Kidney (tissue), 14 donors: ENCODE measurements around the gene HEXD. TPM values are rescaled to one million over a fixed set of nuclear protein-coding genes. Genes with fewer than 3 reads are reported as not detected.
A peak's percentile ranks its signal among the peaks of the same experiment; 100 is the strongest.
"Not testable (repeated sequence)": the region's sequence is repeated elsewhere in the genome, so short reads cannot be mapped to it uniquely, and the experiment has no call there.

Source experiments
- DNase-seq, 5 donors: peaks; one replicate each; pipeline ENCODE4 v3.0.0-alpha.2; 2013 to 2020
- FAIRE-seq: peaks from 2 replicates; lab custom pipeline; 2012; peaks lifted over from hg19 to GRCh38; lab: Jason Lieb, UNC
- H3K27ac ChIP-seq, 2 donors: one replicate each; pipeline ENCODE4 v1.7.0; 2013; ENCODE audit warnings: low read depth in 2 of 2, low read length in 2 of 2, inconsistent platforms in 1 of 2
- H3K27me3 ChIP-seq: one replicate; pipeline ENCODE4 v1.7.1; 2013; ENCODE audit warnings: low read length, inconsistent platforms; ENCODE audit not compliant: control insufficient read depth, insufficient read depth
- H3K36me3 ChIP-seq, 3 donors: one replicate each; pipeline versions ENCODE4 v1.7.0 to v1.7.1; 2013; ENCODE audit warnings: low read length in 3 of 3, control low read depth in 1 of 3, inconsistent platforms in 1 of 3; ENCODE audit not compliant: insufficient read depth in 3 of 3, control insufficient read depth in 2 of 3
- H3K4me1 ChIP-seq, 3 donors: one replicate each; pipeline versions ENCODE4 v1.7.0 to v1.7.1; 2013; ENCODE audit warnings: low read length in 3 of 3, inconsistent platforms in 1 of 3, low read depth in 1 of 3; ENCODE audit not compliant: control insufficient read depth in 2 of 3, insufficient read depth in 2 of 3
- H3K4me3 ChIP-seq, 3 donors: one replicate each; pipeline versions ENCODE4 v1.7.0 to v1.8.1; 2013; ENCODE audit warnings: low read length in 3 of 3, control low read depth in 1 of 3, inconsistent platforms in 1 of 3
- H3K9ac ChIP-seq, 3 donors: one replicate each; pipeline versions ENCODE4 v1.7.0 to v1.7.1; 2013; ENCODE audit warnings: low read length in 3 of 3, control low read depth in 1 of 3, inconsistent platforms in 1 of 3
- H3K9me3 ChIP-seq, 3 donors: one replicate each; pipeline versions ENCODE4 v1.7.0 to v1.7.1; 2013; ENCODE audit warnings: low read length in 3 of 3, control low read depth in 1 of 3, inconsistent platforms in 1 of 3; ENCODE audit not compliant: control insufficient read depth in 2 of 3, insufficient read depth in 1 of 3
- intact Hi-C: fragments of 100-400 bp; cut with DNase I; formaldehyde crosslinking; loops from one replicate; pipeline ENCODE4 v1.11.1; 2022
- polyA plus RNA-seq: library from polyadenylated mRNA; stranded (reverse); fragments of 350-450 nt; fragmentation: Illumina TruSeq; extraction: RNeasy Lipid Tissue Mini Kit (QIAGEN cat#74804); gene quantifications from one replicate; pipeline ENCODE4 v1.2.3, GENCODE V29; 2014; ENCODE audit warnings: low read depth, low replicate concordance; ENCODE audit not compliant: insufficient read depth
- total RNA-seq: library from RNA; stranded (reverse); fragmentation: NEBNext Ultra II Directional; extraction: Animal tissue kit (Norgen Biotek cat#: 25700); gene quantifications from one replicate; pipeline ENCODE4 v1.2.1, GENCODE V29; 2021
- TF ChIP-seq, protein P1 (sequence below): IDR thresholded peaks from 3 replicates; pipeline ENCODE4 v1.5.1; 2012; ENCODE audit warnings: mild to moderate bottlenecking, moderate library complexity, borderline replicate concordance; ENCODE audit not compliant: insufficient read depth; ENCODE audit errors: extremely low read depth
- donor health status: control.
- donor health status: control.
- donor health status: control.
- donor health status: control.
- donor health status: control.
- donor health status: DM: yes; HTN: yes; CAD: no.
- donor health status: Normal renal cell carcinoma (clear cell type).

Gene HEXD
- total and polyA plus RNA-seq, 2 donors from 2014 or later = 39.2 to 42.0 TPM

DNA sequence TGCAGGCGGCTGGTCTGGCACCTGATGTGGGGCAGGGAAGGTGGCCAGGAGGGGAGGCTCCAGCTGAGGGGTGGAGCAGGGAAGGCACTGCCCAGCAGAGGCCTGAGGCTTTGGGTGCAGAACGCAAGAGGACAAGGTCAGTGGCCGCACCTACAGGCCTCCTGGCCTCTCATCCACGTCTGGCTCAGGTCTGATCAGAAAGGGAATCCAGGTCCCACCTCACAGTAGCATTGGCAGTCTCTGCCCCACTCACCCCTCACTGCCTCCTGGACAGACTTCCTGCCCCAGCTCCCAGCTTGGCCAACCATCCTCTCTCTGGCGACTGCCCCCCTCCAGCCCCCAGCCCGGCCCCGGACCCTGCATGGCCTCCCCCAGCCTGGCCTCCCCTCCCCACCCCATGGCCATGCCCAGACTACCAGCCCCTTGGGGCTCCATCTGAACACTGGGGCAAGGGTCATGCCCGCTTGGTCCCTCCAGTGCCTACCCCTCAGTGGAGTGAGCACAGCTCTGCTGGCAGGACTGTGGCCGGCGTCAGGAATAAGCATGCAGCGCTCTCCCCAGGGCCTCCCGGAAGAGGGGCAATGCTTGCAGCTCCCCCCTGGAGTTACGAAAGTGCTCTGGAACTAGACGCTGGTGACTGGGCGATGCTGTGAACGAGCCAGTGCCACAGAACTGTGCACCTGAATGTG lies 42.0 kb upstream of the HEXD start:
- TF ChIP-seq, protein P1, sequence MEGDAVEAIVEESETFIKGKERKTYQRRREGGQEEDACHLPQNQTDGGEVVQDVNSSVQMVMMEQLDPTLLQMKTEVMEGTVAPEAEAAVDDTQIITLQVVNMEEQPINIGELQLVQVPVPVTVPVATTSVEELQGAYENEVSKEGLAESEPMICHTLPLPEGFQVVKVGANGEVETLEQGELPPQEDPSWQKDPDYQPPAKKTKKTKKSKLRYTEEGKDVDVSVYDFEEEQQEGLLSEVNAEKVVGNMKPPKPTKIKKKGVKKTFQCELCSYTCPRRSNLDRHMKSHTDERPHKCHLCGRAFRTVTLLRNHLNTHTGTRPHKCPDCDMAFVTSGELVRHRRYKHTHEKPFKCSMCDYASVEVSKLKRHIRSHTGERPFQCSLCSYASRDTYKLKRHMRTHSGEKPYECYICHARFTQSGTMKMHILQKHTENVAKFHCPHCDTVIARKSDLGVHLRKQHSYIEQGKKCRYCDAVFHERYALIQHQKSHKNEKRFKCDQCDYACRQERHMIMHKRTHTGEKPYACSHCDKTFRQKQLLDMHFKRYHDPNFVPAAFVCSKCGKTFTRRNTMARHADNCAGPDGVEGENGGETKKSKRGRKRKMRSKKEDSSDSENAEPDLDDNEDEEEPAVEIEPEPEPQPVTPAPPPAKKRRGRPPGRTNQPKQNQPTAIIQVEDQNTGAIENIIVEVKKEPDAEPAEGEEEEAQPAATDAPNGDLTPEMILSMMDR = no peak
- Histone ChIP-seq H3K9ac (no peak overlapping the region), H3K4me1 (no peaks in the 10 kb centered on the region), H3K27ac (no peak overlapping the region), H3K9me3 (no peaks in the 10 kb centered on the region), H3K4me3 (no peak overlapping the region), H3K27me3 (peaks cover 2% of the 10 kb centered on the region), H3K36me3 (no peaks in the 10 kb centered on the region)
- FAIRE-seq = no peak
- intact Hi-C loops = no loop called here
- DNase-seq = peak in 1 of 5 donors; percentile 58

DNA sequence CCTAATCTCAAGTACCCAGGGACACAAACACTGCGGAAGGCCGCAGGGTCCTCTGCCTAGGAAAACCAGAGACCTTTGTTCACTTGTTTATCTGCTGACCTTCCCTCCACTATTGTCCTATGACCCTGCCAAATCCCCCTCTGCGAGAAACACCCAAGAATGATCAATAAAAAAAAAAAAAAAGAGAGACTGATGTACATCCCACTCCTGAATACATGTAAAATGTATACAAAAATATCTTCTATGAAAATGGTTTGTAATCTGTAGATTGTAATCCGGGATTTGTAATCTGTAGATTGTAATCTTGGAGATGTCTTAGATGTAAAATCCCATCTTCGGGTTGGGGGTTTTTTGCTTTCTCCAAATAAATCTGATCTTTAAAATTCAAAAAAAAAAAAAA lies 40.9 kb upstream of the HEXD start:
- H3K27ac ChIP-seq, FAIRE-seq, H3K36me3 ChIP-seq, H3K27me3 ChIP-seq, H3K4me1 ChIP-seq, H3K9me3 ChIP-seq, DNase-seq, intact Hi-C loops, H3K9ac ChIP-seq, H3K4me3 ChIP-seq: not testable (repeated sequence)

DNA sequence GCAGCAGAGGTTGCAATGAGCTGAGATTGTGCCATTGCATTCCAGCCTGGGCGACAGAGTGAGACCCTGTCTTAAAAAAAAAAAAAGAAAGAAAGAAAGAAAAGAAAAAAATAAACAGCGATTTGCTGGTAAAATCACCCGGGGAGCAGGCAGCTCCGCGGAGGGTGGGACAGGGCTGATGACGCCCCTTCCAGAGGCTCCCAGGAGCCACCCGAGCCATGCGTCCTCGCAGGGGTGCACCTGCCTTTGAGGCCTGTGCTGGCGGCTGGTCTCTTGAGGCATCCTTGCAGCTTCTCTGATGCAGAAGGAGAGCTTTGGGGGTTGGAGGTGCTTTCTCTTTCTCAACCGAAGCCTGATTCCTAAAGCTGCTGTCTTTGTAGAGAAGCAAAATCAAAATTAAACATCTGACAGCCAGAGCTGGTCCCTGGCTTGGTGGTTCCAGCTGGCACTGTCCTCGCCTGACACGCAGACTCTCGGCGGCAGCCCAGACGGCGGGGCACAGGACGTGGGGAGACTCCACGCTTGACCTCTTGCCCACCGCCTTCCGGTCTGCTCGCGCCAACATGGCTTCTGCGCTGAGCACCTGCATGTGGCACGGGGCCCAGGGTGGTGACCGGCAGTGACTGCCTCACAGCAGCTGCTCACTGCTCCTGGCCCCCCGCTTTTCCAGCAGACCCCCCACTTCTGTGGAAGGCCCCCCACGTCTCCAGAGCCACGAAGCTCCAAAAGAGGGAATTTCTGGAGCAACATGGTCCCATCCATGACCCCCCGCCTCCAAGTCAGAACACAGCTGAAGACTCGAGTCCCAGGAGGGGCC lies 40.0 kb upstream of the HEXD start:
- intact Hi-C loops = no loop called here
- no peak overlapping the region for H3K27ac ChIP-seq
- peak in 2 of 5 donors; percentile 45 to 51 for DNase-seq
- TF ChIP-seq, protein P1 = no peak
- no peak for FAIRE-seq
- H3K27me3 ChIP-seq = peaks cover 2% of the 10 kb centered on the region
- H3K4me3 ChIP-seq = no peak overlapping the region
- no peaks in the 10 kb centered on the region for H3K36me3 ChIP-seq
- H3K4me1 ChIP-seq = no peaks in the 10 kb centered on the region
- no peak overlapping the region for H3K9ac ChIP-seq
- H3K9me3 ChIP-seq = no peaks in the 10 kb centered on the region

DNA sequence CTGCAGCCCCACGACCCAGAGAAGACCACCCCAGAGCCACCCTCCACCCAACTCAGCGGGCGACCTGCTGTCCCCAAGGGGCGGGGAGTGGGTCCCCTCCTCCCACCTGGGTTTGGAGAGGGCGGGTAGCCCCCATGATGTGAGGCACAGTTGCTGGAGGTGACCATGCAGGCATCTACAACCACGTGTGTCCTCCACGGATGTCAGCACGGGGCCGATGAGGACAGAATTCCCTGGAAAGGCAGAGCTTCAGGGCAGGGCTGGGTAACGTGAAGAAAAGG lies 39.5 kb upstream of the HEXD start:
- no peaks in the 10 kb centered on the region for H3K36me3 ChIP-seq
- no peak overlapping the region for H3K9ac ChIP-seq
- FAIRE-seq (no peak), DNase-seq (peak in 1 of 5 donors; percentile 74)
- H3K4me3 ChIP-seq = no peak overlapping the region
- no peak overlapping the region for H3K27ac ChIP-seq
- no peaks in the 10 kb centered on the region for H3K9me3 ChIP-seq
- H3K27me3 ChIP-seq = peaks cover 2% of the 10 kb centered on the region
- TF ChIP-seq, protein P1 = no peak
- intact Hi-C loops = no loop called here
- H3K4me1 ChIP-seq = no peaks in the 10 kb centered on the region
